C4-2B (cell line): Measurements from ENCODE around the gene TGM2.

Source experiments
- H3K27ac ChIP-seq: fragments of 450-650 bp; 2 replicates; pipeline ENCODE4 v1.5.1; 2017
- ZFX ChIP-seq: fragments of 450-650 bp; IDR thresholded peaks from 2 replicates; pipeline ENCODE4 v1.6.1; 2017
- TF ChIP-seq, protein P1 (sequence below): fragments of 450-650 bp; conservative IDR thresholded peaks from 2 replicates; pipeline ENCODE4 v1.5.1; 2017; ENCODE audit warnings: mild to moderate bottlenecking

Gene TGM2

GRCh38 chr20:38203337-38203980, 38.4 kb upstream of the TGM2 start:
- TF ChIP-seq, protein P1, sequence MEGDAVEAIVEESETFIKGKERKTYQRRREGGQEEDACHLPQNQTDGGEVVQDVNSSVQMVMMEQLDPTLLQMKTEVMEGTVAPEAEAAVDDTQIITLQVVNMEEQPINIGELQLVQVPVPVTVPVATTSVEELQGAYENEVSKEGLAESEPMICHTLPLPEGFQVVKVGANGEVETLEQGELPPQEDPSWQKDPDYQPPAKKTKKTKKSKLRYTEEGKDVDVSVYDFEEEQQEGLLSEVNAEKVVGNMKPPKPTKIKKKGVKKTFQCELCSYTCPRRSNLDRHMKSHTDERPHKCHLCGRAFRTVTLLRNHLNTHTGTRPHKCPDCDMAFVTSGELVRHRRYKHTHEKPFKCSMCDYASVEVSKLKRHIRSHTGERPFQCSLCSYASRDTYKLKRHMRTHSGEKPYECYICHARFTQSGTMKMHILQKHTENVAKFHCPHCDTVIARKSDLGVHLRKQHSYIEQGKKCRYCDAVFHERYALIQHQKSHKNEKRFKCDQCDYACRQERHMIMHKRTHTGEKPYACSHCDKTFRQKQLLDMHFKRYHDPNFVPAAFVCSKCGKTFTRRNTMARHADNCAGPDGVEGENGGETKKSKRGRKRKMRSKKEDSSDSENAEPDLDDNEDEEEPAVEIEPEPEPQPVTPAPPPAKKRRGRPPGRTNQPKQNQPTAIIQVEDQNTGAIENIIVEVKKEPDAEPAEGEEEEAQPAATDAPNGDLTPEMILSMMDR: no peak
- TF ChIP-seq ZFX: no peak
- no peak overlapping the region for H3K27ac ChIP-seq

DNA sequence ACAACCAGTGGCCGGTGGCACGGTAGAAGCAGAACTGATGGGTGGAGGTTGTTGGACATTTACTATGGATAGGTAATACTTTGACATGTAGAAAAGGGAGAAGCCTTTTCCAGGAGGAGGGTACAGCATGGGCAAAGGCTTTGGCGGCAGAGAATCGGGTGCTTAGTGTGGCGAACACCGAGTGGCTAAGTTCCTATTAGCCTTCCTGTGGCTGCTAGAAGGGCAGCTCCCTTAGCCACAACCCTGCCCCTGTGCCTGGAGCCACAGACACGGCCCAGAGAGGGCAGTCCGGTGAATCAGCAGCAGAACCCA, 37.9 kb upstream of the TGM2 start:
- H3K27ac ChIP-seq: no peak overlapping the region
- TF ChIP-seq, protein P1: no peak
- no peak for TF ChIP-seq ZFX

GRCh38 chr20:38202153-38202981, 37.3 kb upstream of the TGM2 start:
- TF ChIP-seq, protein P1: no peak
- no peak for TF ChIP-seq ZFX
- H3K27ac ChIP-seq: no peak overlapping the region

GRCh38 chr20:38201356-38201755, 36.3 kb upstream of the TGM2 start:
- TF ChIP-seq, protein P1: no peak
- no peak for TF ChIP-seq ZFX
- no peak overlapping the region for H3K27ac ChIP-seq

- no peak for TF ChIP-seq ZFX
- TF ChIP-seq, protein P1: no peak
Measured at GRCh38 chr20:38200646-38201045, 35.6 kb upstream of the TGM2 start.

DNA sequence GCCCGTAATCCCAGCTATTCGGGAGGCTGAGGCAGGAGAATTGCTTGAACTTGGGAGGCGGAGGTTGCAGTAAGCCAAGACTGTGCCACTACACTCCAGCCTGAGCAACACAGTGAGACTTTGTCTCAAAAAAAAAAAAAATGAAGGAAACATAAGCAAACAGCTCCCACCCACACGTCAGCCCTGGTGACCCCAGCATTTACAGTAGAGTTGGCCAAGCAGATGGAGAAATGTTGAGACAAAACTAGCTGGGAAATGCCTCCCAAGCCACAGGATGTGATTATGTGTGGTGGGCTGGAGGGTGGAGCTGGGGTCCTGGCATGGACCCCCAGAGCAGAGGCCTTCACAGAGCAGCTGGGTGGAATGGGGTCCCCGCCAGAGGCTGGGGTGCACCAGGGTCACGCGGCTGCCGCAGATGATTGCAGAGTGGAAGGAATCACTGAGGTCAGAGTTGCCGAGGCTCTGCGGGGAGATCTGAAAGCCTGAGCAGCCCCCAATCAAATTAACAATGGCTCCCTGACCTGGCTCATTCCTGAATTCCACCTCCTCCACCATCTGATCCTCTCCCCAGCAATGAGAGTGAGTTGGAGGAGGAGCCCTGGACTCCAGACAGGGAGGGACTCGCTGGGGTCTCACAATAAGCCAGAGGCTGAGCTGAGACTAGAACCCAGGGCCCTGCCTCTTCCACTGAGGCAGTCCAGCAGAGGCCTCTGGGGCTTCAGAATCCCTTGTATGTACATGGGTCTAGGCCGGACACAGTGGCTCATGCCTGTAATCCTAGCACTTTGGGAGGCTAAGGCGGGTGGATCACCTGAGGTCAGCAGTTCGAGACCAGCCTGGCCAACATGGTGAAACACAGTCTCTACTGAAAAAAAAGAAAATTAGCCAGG, 34.7 kb upstream of the TGM2 start:
- TF ChIP-seq, protein P1: no peak
- TF ChIP-seq ZFX: no peak
- H3K27ac ChIP-seq: no peak overlapping the region

More at GRCh38 chr20:38200646-38201045, 35.6 kb upstream of the TGM2 start:
- no peak overlapping the region for H3K27ac ChIP-seq
